Tongue (tissue), 2 donors: ENCODE measurements around the gene GDF11. TPM values are rescaled to one million over a fixed set of nuclear protein-coding genes. Genes with fewer than 3 reads are reported as not detected.

Experiments
- DNase-seq: peaks from one replicate; pipeline ENCODE4 v3.0.0-alpha.2; 2015
- total RNA-seq: library from RNA; depleted of rRNA; stranded (reverse); fragments of >200 nt; gene quantifications from one replicate; pipeline ENCODE4 v1.2.3, GENCODE V29; 2014

Gene GDF11
- total RNA-seq, 1 donor from 2014 or later: 4.5 TPM

- DNase-seq: peak; percentile 37
Measured at GRCh38 chr12:55707219-55707671, 35.7 kb upstream of the GDF11 start.

GRCh38 chr12:55707841-55708694 is 34.9 kb upstream of the GDF11 start, which contains the start of gene ITGA7:
TSS of gene ITGA7 (minus strand) at chr12:55707904. CDS start at chr12:55707682, 222 bp downstream.
- DNase-seq: peak; percentile 93

GRCh38 chr12:55708695-55709233 is 34.2 kb upstream of the GDF11 start:
- peak; percentile 32 for DNase-seq

- peak; percentile 63 for DNase-seq
Measured at GRCh38 chr12:55711786-55712553, 31.0 kb upstream of the GDF11 start.

GRCh38 chr12:55712700-55713415 is 30.1 kb upstream of the GDF11 start:
- no peak for DNase-seq

GRCh38 chr12:55713721-55714120 is 29.2 kb upstream of the GDF11 start:
- DNase-seq: no peak

GRCh38 chr12:55715169-55715764 is 27.7 kb upstream of the GDF11 start:
- no peak for DNase-seq

GRCh38 chr12:55715833-55716581 is 26.9 kb upstream of the GDF11 start, which contains the start of gene BLOC1S1:
TSS of gene BLOC1S1 (plus strand) at chr12:55716046. CDS start at chr12:55716052, 6 bp downstream.
- DNase-seq: peak; percentile 97

- DNase-seq: no peak
Measured at GRCh38 chr12:55716582-55716957, 26.4 kb upstream of the GDF11 start.

GRCh38 chr12:55717011-55718007 is 25.6 kb upstream of the GDF11 start:
- DNase-seq: peak; percentile 92

GRCh38 chr12:55718015-55718414 is 24.9 kb upstream of the GDF11 start:
- DNase-seq: peak; percentile 73

GRCh38 chr12:55718624-55719275 is 24.2 kb upstream of the GDF11 start:
- DNase-seq: peak; percentile 43

- DNase-seq: no peak
Measured at GRCh38 chr12:55719371-55719770, 23.6 kb upstream of the GDF11 start.

- peak; percentile 92 for DNase-seq
Measured at GRCh38 chr12:55720071-55720564, 22.8 kb upstream of the GDF11 start, which contains the start of gene RDH5. TSS of gene RDH5 (plus strand) at chr12:55720393. CDS start at chr12:55721185, 792 bp downstream.

GRCh38 chr12:55720894-55721444 is 22.0 kb upstream of the GDF11 start:
- peak; percentile 68 for DNase-seq

GRCh38 chr12:55721601-55722213 is 21.2 kb upstream of the GDF11 start:
- DNase-seq: no peak

- DNase-seq: no peak
Measured at GRCh38 chr12:55722948-55723347, 20.0 kb upstream of the GDF11 start.
